Left renal pelvis (tissue), 4 donors: ENCODE measurements around the gene NPL. TPM values are rescaled to one million over a fixed set of nuclear protein-coding genes. Genes with fewer than 3 reads are reported as not detected.

Experiments
- DNase-seq, 4 donors: peaks; one replicate each; pipeline ENCODE4 v3.0.0-alpha.2; 2013; ENCODE audit warnings: low read depth in 4 of 4, low spot score in 3 of 4
- polyA plus RNA-seq, 4 donors: library from polyadenylated mRNA; unstranded; fragments of 120-200 nt; gene quantifications; one replicate each; pipeline ENCODE4 v1.2.1, GENCODE V29; 2013; ENCODE audit not compliant: insufficient read length in 4 of 4

NPL gene
- polyA plus RNA-seq, 4 donors: 8.0 to 12.3 (median 10.1) TPM

DNA sequence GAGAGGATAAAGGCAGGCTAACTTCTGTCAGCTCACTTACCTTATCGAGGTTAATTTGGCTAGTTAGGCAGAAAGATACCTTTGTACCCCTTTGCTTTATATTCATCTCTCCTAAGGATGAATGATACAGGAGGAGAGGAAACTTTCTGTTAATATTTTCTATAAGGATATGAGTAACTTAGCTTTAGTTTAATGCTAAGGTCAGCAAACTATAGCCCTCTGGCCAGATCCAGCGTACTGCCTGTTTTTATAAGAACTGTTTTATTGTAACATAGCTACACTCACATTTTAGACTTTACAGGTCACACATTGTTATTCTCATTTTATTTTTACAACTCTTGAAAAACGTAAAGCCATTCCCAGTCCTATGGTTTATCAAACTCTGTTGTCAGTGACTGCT lies 67.6 kb downstream of the NPL start:
- DNase-seq: no peak

DNA sequence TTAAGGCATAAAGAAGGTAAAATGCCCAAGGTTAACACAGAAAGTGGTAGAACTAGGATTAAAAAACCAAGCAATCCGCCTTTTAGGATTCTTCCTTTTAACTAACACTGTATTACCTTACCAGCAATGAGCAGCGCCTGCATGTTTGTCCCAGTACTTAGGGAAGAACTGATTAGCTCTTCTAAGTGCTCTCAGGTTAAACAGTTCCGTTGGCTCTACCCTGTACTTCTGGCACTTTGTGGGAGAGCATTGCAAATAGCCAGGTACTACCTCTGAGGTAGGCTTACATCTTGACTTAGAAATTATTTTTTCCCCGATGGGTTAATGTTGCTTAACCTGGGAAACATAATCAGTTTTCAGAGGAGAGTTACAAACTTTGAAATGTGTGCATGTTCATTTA lies 71.1 kb downstream of the NPL start:
- DNase-seq: no peak

DNA sequence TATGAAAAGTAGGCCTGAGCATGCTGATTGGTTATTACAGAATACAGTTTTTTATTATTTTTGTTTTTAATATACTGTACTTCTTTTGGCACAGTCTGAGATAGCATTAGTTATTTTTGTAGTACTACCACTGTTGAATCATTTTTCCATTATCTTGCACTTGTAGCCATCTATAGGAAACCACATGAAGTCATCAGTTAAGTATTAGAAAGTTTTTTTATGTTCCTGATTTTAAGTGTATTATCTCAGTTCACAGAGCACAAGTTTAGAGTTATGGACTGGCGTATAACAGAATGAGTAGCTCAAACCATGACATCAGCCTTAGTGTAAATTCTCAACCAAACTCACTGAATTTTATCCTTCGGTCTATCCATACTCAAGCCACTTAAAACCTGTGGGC lies 72.4 kb downstream of the NPL start:
- DNase-seq: no peak

DNA sequence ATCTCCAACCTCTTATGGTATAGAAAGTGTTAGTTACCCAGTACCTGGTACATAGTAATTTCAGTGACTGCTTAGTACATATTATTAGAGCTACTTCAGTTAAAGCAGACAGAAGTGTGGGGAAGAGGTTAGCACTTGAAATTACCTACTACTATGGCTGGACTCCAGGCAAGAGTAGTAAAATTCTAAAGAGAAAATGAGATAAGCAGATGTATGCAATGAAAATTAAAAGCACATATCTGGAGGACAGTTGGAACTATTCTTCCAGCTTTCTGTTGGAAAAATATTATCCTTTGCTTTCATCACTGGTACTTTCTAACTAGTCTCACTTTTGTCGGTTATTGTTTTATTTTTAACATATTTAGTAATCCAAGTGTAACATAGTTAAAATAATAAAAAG lies 73.3 kb downstream of the NPL start:
- no peak for DNase-seq

DNA sequence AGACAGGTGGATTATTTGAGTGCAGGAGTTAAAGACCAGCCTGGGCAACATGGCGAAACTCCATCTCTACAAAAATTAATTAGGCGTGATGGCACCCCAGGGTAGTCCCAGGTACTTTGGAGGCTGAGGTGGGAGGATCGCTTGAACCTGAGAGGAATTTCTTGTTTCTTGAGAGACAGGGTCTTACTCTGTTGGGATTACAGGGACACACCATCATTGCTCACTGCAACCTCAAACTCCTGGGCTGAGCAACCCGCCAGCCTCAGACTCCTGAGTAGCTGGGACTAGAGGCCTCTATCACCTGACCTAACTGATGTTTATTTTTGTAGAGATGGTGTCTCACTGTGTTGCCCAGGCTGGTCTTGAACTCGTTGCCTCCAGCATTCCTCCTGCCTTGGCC lies 74.4 kb downstream of the NPL start:
- DNase-seq: no peak

DNA sequence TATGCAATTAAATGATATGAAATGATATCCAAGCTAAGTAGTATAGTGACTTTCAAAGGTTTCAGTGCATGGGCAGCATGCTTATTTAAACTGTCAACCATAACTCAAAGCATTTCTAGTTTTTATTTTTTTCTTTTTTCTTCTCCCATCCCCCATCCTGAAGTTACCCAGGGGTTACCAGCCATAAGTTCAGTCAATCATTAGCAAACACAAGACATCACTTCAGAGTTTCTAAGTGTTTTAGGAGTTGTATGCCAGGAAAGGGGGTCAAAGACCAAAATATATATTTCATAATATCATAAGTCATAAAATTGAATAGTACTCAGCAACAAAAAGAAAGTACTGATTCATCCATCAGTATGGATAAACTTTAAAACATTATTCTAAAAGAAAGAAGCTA lies 78.3 kb downstream of the NPL start:
- DNase-seq: no peak

DNA sequence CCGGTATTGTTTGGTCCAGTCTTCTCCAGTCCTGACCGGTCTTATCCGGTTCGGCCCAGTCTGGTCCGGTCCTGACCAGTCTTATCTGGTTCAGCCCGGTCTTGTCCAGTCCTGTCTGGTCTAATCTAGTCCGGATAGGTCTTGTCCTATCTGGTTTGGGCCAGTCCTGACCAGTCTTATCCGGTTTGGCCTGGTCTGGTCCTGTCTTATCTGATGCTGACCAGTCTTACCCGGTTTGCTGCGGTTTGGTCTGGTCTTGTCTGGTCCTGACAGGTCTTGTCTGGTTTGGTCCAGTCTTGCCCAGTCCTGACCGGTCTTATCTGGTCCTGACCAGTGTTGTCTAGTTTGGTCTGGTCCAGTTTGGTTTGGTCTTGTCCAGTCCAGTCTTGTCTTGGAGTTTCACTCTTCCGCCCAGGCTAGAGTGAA lies 79.7 kb downstream of the NPL start:
- no peak for DNase-seq

DNA sequence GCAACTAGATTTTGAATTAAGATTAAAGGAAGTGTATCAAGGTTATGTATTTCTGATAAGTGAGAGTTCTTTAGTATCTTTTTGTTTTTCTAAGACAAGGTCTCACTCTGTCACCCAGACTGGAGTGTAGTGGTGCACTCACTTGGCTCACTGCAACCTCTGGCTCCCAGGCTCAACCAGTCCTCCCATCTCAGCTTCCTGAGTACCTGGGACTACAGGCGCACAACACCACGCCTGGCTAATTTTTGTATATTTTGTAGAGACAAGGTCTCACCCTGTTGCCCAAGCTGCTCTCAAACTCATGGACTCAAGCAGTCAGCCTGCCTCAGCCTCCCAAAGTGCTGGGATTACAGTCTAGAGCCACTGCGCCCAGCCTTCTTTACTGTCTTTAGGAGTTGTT lies 83.3 kb downstream of the NPL start:
- no peak for DNase-seq

DNA sequence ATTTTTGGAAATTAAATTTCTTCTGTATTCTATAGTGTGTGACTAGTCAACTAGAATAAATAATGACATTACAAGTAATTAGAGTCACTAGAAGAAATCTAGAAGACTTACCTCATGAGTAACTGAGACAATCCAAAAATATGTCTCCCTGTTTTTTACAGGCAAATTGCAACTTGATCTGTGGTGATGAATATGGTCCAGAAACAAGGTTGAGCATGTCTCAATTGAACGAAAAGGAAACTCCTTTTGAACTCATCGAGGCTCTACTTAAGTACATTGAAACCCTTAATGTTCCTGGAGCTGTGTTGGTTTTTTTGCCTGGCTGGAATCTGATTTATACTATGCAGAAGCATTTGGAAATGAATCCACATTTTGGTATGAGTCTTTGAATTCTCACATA lies 86.3 kb downstream of the NPL start:
- DNase-seq: no peak

DNA sequence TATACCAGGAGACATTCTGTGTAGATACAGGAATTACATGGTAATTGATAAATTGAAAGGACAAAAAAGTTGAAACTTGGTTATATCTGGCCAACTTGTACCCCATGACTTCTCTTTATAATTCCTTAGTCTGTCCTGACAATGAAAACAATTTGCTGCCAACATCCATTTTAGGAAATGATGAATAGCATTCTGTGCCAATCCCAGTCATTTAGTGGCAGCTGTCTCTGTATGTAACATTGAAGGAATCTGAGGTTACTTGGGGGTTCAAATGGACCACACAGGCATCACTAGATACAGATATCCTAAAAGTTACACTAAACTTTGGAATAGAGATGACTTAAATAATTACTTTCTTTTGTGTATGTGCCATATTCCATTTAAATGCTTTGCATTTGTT lies 87.8 kb downstream of the NPL start:
- DNase-seq: no peak

DNA sequence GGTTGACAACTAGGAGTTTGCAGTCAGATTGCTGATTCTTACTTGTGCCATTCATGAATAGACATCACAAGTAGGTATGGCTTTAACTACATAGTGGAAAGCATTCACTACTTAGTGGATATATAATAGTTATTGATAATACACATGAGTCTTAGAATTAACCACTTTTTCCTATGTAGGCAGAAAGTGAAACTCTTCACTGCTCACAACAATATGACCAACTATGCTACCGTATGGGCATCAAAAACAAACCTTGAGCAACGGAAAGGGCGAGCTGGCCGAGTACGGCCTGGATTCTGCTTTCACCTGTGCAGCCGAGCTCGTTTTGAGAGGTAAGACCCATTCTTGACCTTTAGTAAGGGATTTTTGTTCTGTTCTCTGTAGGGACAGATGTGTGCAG lies 88.3 kb downstream of the NPL start:
- no peak for DNase-seq

Other genes starting within 250 kb of the NPL start
- gene RNASEL, start 200.5 kb upstream of the NPL start, polyA plus RNA-seq: 10 to 100 TPM in 3 of 4 donors, 1 to 10 TPM in 1; 6.0 to 11.8 (median 10.7) TPM
- gene RGS16, start 185.4 kb upstream of the NPL start, polyA plus RNA-seq: 1 to 10 TPM in 3 of 4 donors, under 1 TPM in 1; 0.82 to 8.6 (median 2.2) TPM
- gene RGS8, start 105.2 kb upstream of the NPL start, polyA plus RNA-seq: under 1 TPM in 3 of 4 donors, not detected in 1; 0.03 to 0.07 (median 0.03) TPM
- gene DHX9, start 49.6 kb downstream of the NPL start, polyA plus RNA-seq: 100 to 1,000 TPM; 186 to 291 (median 280) TPM
- gene SHCBP1L, start 163.4 kb downstream of the NPL start, polyA plus RNA-seq: under 1 TPM; 0.32 to 0.72 (median 0.39) TPM
- 100 to 1,000 TPM; 218 to 345 (median 270) TPM for gene LAMC1, start 233.6 kb downstream of the NPL start, polyA plus RNA-seq